HG02642 (cell line): ENCODE data around the gene FAF1.

Experiments
- ATAC-seq: cut with Tn5 transposase; IDR thresholded peaks from one replicate; pipeline ENCODE4 v1.9.1; 2021; ENCODE audit warnings: mild to moderate bottlenecking; ENCODE audit not compliant: unreplicated experiment, poor library complexity

FAF1 gene

DNA sequence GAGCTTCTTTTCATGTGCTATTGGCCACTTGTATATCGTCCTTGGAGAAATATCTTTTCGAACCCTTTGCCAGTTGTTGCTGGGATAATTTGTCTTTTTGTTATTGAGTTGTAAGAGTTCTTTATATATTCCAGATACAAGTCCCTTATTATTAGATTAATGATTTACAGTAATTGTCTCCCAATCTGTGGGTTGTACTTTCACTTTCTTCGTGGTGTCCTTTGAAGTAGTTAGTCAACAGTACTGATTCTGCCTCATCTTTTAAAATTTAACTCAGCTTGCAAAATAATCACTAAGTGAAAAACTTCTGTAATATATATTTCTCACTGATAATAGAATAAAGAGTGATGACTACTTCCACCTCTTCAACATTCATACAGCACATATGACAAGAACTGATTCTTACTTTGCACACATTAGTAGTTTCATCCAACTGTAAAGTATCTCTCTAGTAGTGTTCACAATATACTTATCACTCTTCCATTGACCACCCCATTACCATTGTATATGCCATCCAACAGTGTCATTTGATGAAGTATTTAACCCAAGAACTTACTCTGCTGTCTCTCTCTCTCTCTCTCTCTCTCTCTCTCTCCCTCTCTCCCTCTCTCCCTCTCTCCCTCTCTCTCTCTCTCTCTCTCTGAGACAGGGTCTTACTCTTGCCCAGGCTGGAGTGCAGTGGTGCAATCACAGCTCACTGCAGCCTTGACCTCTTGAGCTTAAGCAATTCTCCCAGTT lies 432.6 kb downstream of the FAF1 start:
- ATAC-seq: no peak

DNA sequence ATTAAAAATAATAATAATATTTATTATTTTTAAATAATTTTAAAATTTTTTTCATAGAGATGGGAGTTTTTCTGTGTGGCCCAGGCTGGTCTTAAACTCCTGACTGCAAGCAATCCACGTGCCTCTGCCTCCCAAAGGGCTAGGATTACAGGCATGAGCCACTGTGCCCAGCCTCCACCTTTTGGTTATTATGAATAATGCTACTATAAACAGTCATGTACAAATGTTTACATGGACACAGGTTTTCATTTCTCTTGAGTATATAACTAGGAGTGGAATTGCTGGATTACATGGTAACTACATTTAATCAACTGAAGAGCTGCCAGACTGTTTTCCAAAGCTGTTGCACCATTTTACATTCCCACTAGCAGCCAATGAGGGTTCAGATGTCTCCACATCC lies 433.6 kb downstream of the FAF1 start:
- no peak for ATAC-seq

DNA sequence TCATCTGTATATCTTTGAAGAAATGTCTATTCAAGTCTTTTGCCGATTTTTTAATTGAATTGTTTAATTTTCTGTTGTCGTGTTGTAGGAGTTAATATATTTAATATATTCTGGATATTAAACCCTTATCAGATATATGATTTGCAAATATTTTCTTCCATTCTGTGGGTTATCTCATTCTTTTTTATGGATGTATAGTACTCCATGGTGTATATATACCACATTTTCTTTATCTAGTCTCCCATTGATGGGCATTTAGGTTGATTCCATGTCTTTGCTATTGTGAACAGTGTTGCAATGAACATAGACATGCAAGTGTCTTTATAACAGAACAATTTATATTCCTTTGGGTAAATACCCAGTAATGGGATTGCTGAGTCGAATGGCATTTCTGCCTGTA lies 436.5 kb downstream of the FAF1 start:
- ATAC-seq: no peak

DNA sequence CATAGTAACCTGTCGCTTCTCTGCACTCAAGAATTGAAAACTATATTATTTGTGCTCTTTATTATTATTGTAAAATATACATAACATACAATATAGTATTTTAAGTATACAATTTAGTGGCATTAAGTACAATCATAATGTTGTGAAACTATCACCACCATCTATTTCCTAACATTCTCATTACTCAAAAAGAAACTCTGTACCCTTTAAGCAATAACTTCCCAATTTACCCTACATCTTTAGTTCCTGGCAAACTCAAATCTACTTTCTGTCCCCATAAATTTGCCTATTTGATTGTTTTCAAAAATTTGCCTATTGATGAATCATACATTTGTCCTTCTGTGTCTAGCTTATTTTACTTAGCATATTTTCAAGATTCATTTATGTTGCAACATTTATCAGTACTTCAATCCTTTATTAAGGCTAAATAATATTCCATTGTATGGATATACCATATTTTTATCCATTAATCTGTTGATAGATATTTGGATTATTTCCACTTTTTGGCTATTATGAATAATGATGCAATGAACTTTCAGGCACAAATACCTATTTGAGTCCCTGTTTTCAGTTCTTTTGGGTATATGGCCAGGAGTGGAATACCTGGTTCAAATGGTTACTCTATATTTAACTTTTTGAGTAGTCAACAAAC lies 437.2 kb downstream of the FAF1 start:
- no peak for ATAC-seq

DNA sequence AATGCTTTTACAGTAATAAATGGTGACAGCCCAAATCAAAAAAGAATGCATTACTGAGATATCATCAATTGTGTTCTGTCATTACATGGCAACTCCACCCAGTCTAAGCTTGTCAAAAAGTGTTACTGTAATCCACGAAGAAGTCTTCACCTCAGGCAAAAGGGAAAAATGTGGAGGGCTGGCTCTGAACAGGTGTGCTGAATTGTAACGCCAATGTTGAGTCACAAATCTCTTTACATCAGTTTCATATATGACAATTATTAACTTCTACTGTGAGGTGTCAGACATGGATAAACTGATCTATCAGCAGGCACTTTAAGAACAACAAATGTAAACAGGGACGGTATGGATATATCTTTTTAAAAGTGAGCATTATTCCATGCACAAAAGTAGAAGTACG lies 438.4 kb downstream of the FAF1 start:
- peak; percentile 53 for ATAC-seq

DNA sequence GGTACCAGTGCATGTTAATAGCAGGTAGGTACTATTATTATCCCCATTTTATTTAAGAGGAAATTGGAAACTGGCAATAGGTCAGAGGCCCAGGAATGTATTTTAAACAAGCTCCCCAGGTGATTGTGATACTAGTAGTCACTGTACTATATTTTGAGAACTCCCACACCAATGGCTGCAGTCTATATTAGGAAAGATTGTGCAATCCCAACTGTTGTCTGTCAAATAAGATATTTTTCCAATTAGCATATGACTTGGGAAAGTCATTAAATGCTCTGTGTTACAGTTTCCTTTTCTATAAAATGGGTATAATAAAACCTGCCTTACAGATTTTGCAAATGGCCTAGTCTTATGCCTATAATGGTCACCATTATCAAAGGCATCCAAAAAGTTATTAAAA lies 442.6 kb downstream of the FAF1 start:
- ATAC-seq: no peak

DNA sequence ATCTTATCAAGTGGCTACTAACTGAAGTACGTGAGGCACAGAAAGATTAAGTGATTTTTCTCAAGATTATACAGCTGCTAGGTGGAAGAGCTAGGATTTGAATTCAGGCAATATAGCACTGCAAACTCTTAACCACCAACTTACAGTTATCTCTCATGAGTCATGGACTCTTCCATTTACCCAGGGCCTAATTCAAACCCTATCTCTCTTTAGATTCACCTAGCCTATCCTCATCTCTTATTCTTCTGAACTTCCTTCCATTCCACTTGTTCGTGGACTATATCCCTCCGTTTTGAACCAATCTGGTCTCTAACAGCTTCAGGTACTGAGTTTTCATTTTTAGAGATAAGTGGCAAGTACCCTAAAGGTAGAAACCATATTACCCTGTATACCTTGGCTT lies 444.0 kb downstream of the FAF1 start:
- no peak for ATAC-seq

DNA sequence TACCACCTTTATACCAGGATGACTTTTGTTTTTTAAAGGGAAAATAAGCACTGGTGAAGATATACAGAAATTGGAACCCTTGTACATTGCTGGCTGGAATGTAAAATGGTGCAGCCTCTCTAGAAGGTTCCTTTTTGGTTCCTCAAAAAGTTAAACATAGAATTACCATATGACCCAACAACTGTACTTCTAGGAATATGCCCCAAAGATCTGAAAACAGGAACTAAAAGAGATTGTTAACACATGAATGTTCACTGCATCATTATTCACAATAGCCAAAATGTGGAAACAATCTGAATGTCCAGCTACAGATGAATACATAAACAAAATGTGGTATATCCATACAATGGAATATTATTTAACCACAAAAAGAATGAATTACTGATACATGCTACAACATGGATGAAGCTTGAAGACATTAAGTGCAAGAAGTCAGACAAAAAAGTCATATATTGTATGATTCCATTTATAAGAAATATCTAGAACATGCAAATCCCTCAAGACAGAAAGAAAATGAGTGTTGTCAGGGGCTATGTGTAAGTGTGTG lies 452.0 kb downstream of the FAF1 start:
- ATAC-seq: no peak

DNA sequence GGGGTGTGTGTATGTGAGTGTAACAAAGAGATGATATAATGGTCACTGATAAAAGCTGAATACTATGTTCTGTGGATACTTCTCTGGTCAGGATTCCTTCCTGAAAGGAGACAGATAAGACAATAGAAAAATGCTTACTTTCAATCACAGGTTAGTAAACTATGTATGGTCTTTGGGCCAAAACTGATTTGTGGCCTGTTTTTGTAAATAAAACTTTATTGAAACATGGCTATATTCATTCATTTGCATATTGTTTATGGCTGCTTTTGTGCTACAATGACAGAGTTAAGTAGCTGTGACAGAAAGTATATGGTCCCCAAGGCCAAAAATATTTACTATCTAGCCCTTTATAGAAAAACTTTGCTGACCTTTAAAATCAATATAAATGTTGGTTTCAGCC lies 454.6 kb downstream of the FAF1 start:
- no peak for ATAC-seq

DNA sequence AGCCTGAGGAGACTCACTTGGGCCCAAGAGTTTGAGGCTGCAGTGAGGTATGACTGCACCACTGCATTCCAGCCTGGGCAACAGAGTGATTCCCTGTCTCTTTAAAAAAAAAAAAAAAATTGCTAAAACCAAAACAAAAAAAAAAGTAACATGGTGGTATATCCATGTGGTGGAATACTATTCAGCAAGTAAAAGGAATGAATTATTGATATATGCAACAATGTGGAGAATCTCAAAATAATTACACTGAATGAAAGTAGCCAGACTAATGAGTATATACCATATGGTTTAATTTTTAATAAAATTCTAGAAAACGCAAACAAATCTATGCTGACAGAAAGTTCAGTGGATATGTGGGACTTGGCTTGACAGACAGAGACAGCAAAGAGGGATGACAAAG lies 456.6 kb downstream of the FAF1 start:
- ATAC-seq: no peak

DNA sequence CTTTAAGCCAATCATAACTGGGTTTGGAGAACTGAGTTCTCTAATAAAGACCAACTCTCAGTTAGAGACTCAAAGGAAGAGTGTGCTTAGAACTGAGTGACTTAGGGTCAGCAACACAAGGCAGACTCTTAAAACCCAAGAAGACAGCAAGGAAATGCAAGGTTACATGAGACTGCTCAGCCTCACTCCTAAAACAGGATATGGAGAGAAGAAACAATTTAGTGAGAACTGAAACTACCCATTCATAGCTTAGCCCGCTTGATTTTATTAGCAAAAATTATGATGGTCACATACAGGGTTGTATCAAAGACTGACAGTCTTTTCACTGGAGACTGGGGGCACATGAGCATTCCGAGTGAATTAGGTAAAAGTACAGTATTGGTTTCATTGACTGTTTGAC lies 457.9 kb downstream of the FAF1 start:
- ATAC-seq: no peak

DNA sequence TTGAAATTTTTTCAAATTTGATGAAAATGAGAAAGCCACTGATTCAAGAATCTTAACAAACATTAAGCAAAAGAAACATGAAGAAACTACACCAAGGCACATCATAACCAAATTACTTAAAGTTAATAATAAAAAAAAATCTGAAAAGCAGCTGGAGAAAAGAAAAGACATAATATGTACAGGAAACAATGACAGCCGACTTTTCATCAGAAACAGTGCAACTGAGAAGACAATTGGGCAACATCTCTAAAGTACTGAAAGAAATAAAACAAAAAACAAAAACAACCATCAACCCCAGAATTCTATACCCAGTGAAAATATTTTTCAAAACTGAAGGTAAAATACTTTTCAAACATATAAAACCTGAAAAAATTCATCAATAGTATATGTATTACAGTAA lies 463.1 kb downstream of the FAF1 start:
- ATAC-seq: no peak

DNA sequence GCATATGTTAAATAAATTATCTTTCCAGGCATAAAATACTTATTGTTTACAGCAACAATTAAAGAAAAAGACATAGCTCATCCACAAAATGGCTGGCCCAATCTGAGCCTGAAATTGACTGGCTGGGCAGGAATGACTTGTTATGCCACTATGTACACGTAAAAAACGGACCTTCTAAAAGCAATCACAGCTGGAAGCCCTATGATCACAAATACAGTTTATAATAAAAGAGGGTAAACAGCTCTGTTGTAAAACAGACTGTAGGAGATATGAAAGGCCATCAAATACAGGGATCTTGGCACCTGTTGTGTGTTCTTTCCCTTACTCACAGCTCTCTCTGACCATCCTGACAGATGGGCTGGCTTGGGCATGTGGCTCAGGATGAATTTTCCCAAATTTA lies 466.4 kb downstream of the FAF1 start:
- no peak for ATAC-seq

DNA sequence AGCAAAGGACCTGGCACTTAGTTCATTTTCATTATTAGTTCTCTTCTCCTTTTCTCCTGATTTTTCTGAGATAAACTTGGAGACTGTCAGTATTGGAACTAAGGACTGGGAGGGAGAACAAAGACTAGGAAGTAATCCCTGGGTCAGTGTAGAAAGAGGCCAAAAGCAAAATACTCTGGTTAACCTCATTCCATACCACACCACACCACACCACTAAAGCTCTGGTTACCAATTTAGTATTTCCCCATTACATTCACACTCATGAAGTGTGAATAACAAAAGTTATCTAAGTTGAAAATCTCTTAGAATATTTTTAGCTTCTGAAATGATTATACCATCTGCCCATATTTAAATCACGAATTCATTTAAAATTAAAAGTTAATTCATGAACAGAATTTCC lies 467.9 kb downstream of the FAF1 start:
- ATAC-seq: no peak

DNA sequence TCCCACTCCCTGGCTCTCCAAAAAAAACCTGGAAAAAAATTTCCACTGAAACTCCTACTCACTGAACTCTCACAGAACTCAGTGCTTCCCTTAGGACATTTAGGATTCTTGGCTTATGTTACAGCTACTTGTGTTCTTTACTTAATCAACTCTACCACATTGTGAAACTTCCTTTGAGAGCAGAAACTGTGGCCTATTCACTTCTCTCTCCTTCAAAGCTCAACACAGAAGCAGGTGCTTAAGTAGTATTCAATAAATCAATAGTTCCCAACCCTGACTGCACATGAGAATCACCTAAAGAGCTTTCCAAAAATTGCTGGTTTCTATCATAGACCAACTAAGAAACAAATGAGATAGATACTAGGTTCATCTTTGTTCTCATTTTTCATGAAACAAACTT lies 468.9 kb downstream of the FAF1 start:
- no peak for ATAC-seq

DNA sequence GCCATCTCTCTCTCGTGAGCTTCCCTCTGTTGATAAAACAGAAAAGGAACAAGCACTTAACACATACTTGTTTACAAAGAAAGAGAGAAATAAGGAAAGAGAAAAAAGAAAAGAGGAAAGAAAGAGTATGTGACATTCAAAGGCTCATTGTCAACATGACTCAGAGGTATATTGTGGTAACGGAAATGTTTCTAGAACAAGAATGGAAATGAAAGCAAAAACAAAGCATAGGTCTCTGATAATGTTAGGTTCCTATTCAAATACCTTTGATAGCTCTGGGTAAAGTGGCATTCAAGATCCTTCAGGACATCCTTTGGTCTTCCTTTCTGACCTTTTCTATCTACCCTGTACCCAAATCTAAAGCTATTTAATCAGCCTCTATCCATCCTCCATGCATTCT lies 469.4 kb downstream of the FAF1 start:
- no peak for ATAC-seq

DNA sequence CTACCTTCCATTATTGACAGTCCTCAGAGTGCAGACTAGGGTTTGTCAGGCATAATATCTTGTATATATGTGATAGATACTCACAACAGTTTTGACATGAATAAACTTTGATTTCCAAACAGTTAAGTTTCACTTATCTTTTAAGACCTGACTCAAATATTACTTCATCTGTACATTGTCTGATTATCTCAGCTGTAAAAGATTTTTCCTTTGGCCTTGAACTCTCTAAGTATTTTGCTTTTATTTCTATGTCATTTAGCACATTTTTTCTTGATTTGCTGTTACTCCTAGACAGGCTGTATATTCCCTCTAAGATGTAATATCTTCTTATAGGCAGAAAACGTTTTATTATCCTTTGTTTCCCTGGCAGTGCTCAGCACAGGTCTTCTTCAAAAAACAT lies 471.2 kb downstream of the FAF1 start:
- no peak for ATAC-seq

DNA sequence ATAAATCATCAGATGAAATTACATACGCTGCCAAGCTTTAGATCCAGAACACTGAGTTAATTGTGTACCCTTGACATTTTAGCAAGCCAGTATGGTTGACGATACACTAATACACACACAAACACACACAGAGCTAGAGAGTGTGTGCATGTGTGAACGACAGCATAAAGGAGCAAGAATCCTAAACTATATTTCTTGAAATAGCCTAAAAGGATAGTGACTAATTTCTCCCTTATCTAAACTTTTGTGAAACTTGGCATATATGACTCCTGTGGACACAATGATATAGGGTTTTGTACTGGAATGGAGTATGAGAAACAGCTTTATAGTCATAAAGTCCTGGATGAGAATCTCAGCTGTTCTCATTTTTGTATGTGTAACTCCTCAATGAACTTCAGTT lies 471.7 kb downstream of the FAF1 start:
- ATAC-seq: no peak

DNA sequence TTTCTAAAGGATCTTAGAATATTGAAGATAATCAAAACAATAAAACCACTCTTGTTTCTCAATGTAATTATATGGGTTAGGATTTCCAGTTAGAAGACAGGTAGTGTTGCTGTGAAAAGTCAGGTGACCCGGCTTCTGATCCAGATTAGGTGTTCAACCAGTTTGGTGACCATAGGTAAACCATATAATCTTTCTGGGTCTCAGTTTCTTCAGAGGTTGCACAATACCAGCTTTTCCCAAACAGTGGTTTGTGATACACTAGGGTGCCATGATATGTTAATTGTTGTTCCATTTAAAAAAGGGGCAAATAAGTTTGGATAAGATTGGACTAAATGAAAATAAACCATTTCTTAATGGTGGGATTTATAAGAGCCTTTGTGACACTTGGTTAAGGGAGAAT lies 472.3 kb downstream of the FAF1 start:
- ATAC-seq: no peak

DNA sequence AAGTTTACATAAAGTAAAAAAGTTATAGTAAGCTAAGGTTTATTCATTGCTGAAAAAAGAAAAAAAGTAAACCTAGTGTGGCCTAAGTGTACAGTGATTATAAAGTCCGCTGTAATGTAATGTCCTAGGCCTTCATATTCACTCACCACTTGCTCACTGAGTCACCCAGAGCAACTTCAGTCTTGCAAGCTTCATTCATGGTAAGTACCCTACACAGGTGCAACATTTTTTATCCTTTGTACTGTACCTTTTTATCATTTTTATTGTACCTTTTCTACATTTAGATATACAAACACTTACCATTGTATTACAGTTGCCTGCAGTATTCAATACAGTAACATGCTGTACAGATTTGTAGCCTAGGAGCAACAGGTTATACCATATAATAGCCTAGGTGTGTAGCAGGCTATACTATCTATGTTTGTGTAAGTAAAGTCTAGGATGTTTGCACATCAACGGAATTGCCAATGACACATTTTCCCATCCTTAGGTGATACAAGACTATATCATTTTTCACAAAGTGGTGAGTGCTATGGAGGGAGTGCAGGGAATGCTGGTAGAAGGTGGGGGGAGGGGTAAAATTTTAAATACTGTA lies 478.8 kb downstream of the FAF1 start:
- no peak for ATAC-seq

DNA sequence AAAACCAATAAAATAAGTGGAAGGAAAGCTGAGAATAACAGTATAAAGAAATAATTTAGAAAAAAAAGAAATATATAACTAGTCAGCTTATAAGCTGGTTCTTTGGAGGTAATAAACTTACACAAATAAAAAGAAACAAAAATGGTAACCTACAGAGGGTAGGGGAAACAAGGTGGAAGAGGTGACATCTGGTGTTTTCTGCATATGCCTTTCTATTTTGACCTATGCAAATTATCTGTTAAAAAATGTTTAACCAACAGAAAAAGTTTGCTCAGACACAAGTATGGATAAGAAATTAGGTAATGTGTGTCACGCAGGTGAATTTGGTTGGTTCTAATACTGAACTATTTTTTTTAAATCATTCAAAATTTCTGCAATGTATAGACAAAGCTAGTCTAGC lies 483.3 kb downstream of the FAF1 start:
- ATAC-seq: peak; percentile 72
